T-helper 1 cell (primary cell): ENCODE data around the gene CWC15.

Experiments
- DNase-seq, 5 donors: peaks; one replicate each; pipeline ENCODE4 v3.0.0-alpha.2; 2012 to 2020

Gene CWC15

DNA sequence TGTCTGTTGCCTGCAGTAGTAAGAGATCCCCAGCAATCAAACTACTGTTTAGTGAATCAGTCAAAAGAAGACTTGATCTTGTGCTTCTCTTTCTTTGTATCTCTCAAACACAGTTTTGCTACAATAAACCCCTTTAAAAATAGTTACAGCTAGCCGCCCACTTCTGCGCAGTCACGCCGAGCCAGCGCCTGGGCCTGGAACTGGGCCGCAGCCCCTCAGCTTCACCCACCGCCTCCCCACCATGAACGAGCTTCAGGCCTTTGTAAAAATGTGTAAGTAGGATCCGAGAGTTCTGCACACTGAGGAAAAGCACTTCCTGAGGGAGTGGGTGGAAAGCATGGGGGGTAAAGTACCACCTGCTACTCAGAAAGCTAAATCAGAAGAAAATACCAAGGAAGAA, 60.5 kb downstream of the CWC15 start:
- no peak for DNase-seq
